ENCODE results near the gene LRRC8D.

LRRC8D gene

GRCh38 chr1:89898150-89898549 lies 77.3 kb downstream of the LRRC8D start:
- no peak for DNase-seq

GRCh38 chr1:89898695-89899470 lies 78.1 kb downstream of the LRRC8D start:
- no peak for DNase-seq

GRCh38 chr1:89900323-89900722 lies 79.5 kb downstream of the LRRC8D start:
- no peak for DNase-seq

- DNase-seq = no peak
Observed at GRCh38 chr1:89900791-89901708, 80.2 kb downstream of the LRRC8D start.

- no peak for DNase-seq
Observed at GRCh38 chr1:89901957-89902669, 81.3 kb downstream of the LRRC8D start.

GRCh38 chr1:89903550-89903949 lies 82.7 kb downstream of the LRRC8D start:
- no peak for DNase-seq

GRCh38 chr1:89904219-89904980 lies 83.6 kb downstream of the LRRC8D start:
- DNase-seq = no peak

GRCh38 chr1:89905395-89906058 lies 84.7 kb downstream of the LRRC8D start:
- peak; percentile 28 for DNase-seq

- peak; percentile 55 for DNase-seq
Observed at GRCh38 chr1:89906088-89906487, 85.3 kb downstream of the LRRC8D start.

- DNase-seq = peak; percentile 20
Observed at GRCh38 chr1:89907727-89908212, 86.9 kb downstream of the LRRC8D start.

GRCh38 chr1:89908273-89908671 lies 87.4 kb downstream of the LRRC8D start:
- no peak for DNase-seq

GRCh38 chr1:89908672-89909436 lies 88.0 kb downstream of the LRRC8D start:
- no peak for DNase-seq

- no peak for DNase-seq
Observed at GRCh38 chr1:89910268-89910667, 89.4 kb downstream of the LRRC8D start.

- no peak for DNase-seq
Observed at GRCh38 chr1:89910780-89911179, 89.9 kb downstream of the LRRC8D start.

- DNase-seq = no peak
Observed at GRCh38 chr1:89911191-89911991, 90.6 kb downstream of the LRRC8D start.

- no peak for DNase-seq
Observed at GRCh38 chr1:89912073-89912472, 91.2 kb downstream of the LRRC8D start.

- no peak for DNase-seq
Observed at GRCh38 chr1:89913353-89914095, 92.7 kb downstream of the LRRC8D start.

- no peak for DNase-seq
Observed at GRCh38 chr1:89917353-89917752, 96.5 kb downstream of the LRRC8D start.

GRCh38 chr1:89918127-89918793 lies 97.4 kb downstream of the LRRC8D start:
- DNase-seq = peak; percentile 11

Data from DMS53 (cell line).